Endometrium (tissue), 2 donors: ENCODE measurements around the gene ASTL.
"Not testable (repeated sequence)": the region's sequence is repeated elsewhere in the genome, so short reads cannot be mapped to it uniquely, and the experiment has no call there.

Experiments used
- FAIRE-seq: peaks from 2 replicates; lab custom pipeline; 2012; peaks lifted over from hg19 to GRCh38; lab: Jason Lieb, UNC
- donor health status: control.
- donor health status: control.

Gene ASTL

GRCh38 chr2:96138179-96139145 lies at the start of gene ASTL:
ASTL (minus strand) TSS chr2:96138502; CDS start chr2:96138436, 66 bp downstream.
- no peak for FAIRE-seq

- FAIRE-seq = no peak
These were observed 48.3 kb upstream of the ASTL start for GRCh38 chr2:96186562-96186961.

DNA sequence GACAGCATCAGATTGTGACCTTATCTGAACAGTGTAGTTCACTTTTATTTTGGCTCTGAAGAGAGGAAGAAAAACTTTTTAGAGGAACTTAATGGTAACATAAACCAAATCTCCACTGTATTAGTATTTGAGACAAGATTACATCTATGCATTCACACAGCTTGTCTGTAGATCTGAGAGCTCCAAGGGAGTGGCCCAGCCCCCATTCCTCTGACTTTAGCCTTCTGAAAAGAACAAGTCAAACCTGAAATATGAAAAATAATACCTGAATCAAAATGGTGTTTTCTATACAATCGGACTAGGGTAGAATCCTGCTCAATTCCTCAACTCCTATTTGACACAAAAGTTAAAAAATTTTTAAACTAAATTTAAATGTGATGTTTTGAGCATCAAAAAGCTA lies 47.2 kb upstream of the ASTL start:
- FAIRE-seq = no peak

- FAIRE-seq = no peak
These were observed 46.7 kb upstream of the ASTL start for GRCh38 chr2:96184989-96185388.

GRCh38 chr2:96184188-96184587 lies 45.9 kb upstream of the ASTL start:
- FAIRE-seq = no peak

DNA sequence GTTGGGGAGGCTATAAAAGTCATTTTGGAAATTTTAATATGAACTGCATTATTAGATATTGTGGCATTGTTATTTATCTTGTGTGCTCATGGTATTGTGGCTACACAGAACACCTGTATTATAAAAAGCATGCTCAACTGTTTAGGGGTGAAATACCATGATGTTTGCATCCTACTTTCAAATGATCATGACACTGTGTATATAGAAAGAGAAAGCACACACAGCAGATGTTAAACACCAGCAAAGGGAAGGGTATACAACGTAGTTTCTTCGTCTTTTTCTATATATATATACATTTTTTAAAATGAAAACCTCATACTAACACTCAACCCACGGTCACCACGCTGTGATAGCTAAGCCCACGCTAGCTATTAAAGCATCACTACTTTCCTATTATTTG lies 43.2 kb upstream of the ASTL start:
- no peak for FAIRE-seq

DNA sequence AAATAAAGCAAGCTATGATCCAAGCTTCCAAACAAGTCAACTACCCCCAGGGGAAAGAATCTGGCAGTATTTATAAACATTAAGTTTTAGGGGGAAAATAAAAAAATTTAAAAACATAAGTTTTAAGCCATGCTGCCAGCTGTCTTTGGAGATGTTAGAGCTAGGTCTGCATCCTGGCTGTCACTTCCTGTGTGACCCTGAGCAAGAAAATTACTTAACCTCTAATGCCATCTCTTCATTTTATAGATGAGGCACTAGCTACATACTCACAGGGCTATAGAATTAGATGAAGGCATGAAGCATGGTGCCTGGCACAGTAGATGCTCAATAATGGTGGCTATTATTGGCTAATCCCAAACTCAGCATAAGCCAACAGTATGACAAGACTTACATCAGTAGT lies 42.2 kb upstream of the ASTL start:
- no peak for FAIRE-seq

- FAIRE-seq = no peak
These were observed 41.7 kb upstream of the ASTL start for GRCh38 chr2:96180002-96180401.

DNA sequence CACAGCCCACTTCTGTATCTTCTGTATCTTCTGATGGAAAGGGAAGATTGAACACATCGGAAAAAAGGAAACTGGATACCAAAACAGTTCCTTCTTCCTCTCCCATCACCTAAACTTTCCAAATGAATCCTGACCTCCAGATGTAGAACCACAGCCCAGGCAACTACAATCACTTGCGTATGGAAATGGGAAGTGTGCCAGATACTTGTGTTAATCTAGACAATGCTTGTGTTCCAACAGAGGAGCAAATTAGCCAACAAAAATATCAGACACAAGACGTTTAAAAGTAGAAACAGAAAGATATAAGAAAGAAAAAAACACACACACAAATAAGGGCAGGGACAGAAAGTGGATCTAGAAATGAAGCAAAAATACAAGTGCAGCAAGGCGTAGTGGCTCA lies 38.4 kb upstream of the ASTL start:
- FAIRE-seq = no peak

DNA sequence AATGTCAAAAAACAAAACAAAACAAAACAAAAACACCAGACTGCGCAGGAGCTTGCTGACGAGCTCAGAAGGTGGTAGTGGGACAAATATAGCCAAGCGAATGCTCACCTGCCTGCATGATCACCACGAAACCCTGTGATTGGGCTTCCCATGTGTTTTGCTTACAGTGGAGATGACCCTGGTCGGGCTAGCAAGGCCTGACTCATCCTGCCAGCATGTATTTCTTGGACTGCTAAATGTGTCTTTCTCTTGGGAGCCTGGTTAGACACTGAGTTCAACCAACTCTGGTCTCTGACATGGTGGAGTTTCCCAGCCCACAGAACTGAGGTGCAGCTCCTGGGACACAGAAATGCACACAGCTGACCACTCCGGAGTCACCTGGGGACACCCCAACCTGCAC lies 37.6 kb upstream of the ASTL start:
- FAIRE-seq = no peak

GRCh38 chr2:96174251-96175144 lies 36.2 kb upstream of the ASTL start:
- no peak for FAIRE-seq

GRCh38 chr2:96171831-96172230 lies 33.5 kb upstream of the ASTL start:
- no peak for FAIRE-seq

- no peak for FAIRE-seq
These were observed 32.3 kb upstream of the ASTL start for GRCh38 chr2:96170626-96171025.

DNA sequence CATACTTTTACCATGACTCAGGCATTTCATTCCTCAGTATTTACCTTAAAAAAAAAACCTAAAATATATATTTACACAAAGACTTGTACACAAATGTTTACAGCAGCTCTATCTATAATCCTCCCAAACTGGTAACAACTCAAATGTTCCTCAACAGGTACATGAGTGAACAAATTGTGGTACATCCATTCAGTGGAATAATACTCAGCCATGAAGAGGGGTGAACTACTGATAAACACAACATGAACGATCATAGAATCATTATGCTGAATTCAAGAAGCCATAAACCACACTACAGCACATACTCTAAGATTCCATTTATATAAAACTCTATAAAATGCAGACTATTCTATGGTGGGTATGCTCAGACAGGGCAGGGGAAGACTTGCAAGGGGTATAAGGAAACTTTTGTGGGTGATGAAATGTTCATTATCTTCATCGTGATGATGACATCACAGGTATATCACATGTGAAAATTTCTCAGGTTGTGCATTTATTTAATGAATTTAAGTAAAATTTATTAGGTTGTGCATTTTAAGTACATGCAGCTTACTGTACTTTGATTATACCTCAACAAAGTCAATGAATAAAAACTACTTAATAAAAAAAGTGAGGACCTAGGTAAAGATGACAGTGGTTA lies 31.7 kb upstream of the ASTL start:
- no peak for FAIRE-seq

- FAIRE-seq = no peak
These were observed 29.2 kb upstream of the ASTL start for GRCh38 chr2:96167407-96168013.

DNA sequence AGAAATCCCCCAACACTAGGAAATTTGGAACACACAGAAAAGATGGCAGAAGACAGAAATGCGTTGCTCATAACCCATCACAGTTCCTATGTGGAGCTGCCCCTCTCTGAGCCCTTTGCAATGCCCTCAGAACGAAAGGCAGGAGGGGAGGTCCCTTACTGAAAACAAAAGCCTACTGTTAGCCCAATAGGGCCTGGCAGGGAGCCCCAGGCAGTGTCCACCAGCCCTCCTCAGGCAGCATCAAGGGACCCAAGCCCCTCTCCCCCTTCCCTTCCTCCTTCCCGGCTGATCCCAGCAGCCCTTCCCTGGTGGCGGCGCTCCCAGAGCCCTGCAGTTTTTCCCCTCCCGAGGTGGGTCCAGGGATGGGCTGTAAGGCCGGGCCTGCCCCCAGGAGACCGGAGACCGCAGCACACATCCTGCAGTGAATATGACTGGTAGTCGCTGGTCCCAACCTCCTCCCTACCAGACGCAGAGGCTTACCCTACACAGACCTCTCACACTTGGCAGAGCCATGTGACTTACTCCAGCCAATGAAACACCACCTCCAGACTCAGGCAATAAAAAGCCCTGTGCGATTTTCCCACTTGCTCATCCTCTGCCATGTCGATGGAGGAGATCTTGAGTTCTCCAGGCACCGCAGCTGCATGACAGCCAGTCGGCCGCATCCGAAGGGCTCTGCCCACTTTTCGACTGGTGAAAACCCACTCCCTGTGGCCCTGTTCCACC lies 26.3 kb upstream of the ASTL start:
- no peak for FAIRE-seq

- no peak for FAIRE-seq
These were observed 25.6 kb upstream of the ASTL start for GRCh38 chr2:96163768-96164429.

- no peak for FAIRE-seq
These were observed 25.1 kb upstream of the ASTL start for GRCh38 chr2:96163415-96163767.

- no peak for FAIRE-seq
These were observed 23.6 kb upstream of the ASTL start for GRCh38 chr2:96161898-96162297.

GRCh38 chr2:96160366-96160765 lies 22.1 kb upstream of the ASTL start:
- not testable (repeated sequence) for FAIRE-seq
